ENCODE data around the gene COL9A1. TPM values are rescaled to one million over a fixed set of nuclear protein-coding genes. Genes with fewer than 3 reads are reported as not detected.
A peak's percentile ranks its signal among the peaks of the same experiment; 100 is the strongest.

Gene COL9A1
- total RNA-seq, 1 donor from 2014 or later = not detected

- no peak for DNase-seq
- H3K4me1 ChIP-seq = no peaks in the 10 kb centered on the region
- intact Hi-C loops (cut with DNase I) = no loop called here
- no peaks in the 10 kb centered on the region for H3K36me3 ChIP-seq
- H3K27ac ChIP-seq = no peak overlapping the region
- no peak for TF ChIP-seq CTCF (IDR thresholded peaks at IDR 0.05)
- no peaks in the 10 kb centered on the region for H3K27me3 ChIP-seq (ENCODE audit: low read depth)
- no peaks in the 10 kb centered on the region for H3K9me3 ChIP-seq
- no peak overlapping the region for H3K4me3 ChIP-seq
- ATAC-seq = no peak
These were observed 48.1 kb downstream of the COL9A1 start for GRCh38 chr6:70254784-70255183.

GRCh38 chr6:70253923-70254322 lies 49.0 kb downstream of the COL9A1 start:
- intact Hi-C loops (cut with DNase I) = no loop called here
- no peaks in the 10 kb centered on the region for H3K4me1 ChIP-seq

GRCh38 chr6:70252604-70253003 lies 50.3 kb downstream of the COL9A1 start:
- no peak for TF ChIP-seq CTCF (IDR thresholded peaks at IDR 0.05)
- no peaks in the 10 kb centered on the region for H3K36me3 ChIP-seq
- H3K4me3 ChIP-seq = no peak overlapping the region
- no peaks in the 10 kb centered on the region for H3K4me1 ChIP-seq
- H3K27me3 ChIP-seq (ENCODE audit: low read depth) = no peaks in the 10 kb centered on the region
- no peak overlapping the region for H3K27ac ChIP-seq
- intact Hi-C loops (cut with DNase I) = no loop called here
- DNase-seq = no peak
- no peaks in the 10 kb centered on the region for H3K9me3 ChIP-seq
- no peak for ATAC-seq

More at GRCh38 chr6:70253923-70254322, 49.0 kb downstream of the COL9A1 start:
- H3K36me3 ChIP-seq = no peaks in the 10 kb centered on the region
- no peak overlapping the region for H3K4me3 ChIP-seq
- no peaks in the 10 kb centered on the region for H3K9me3 ChIP-seq
- H3K27ac ChIP-seq = no peak overlapping the region
- DNase-seq (no peak), ATAC-seq (no peak)
- no peak for TF ChIP-seq CTCF (IDR thresholded peaks at IDR 0.05)
- H3K27me3 ChIP-seq (ENCODE audit: low read depth) = no peaks in the 10 kb centered on the region

GRCh38 chr6:70246118-70246517 lies 56.8 kb downstream of the COL9A1 start:
- Histone ChIP-seq H3K27me3 (ENCODE audit: low read depth) (no peaks in the 10 kb centered on the region), H3K4me1 (no peaks in the 10 kb centered on the region), H3K9me3 (no peaks in the 10 kb centered on the region), H3K36me3 (no peaks in the 10 kb centered on the region), H3K27ac (no peak overlapping the region), H3K4me3 (no peak overlapping the region)
- TF ChIP-seq CTCF (IDR thresholded peaks at IDR 0.05) = no peak
- intact Hi-C loops (cut with DNase I) = no loop called here
- ATAC-seq (no peak), DNase-seq (no peak)

GRCh38 chr6:70241991-70242420 lies 60.9 kb downstream of the COL9A1 start:
- ATAC-seq (peak in 1 of 2 donors; percentile 54), DNase-seq (no peak)
- Histone ChIP-seq H3K36me3 (no peaks in the 10 kb centered on the region), H3K9me3 (no peaks in the 10 kb centered on the region), H3K27me3 (ENCODE audit: low read depth) (no peaks in the 10 kb centered on the region), H3K27ac (no peak overlapping the region), H3K4me3 (no peak overlapping the region), H3K4me1 (no peaks in the 10 kb centered on the region)
- intact Hi-C loops (cut with DNase I) = no loop called here
- TF ChIP-seq CTCF (IDR thresholded peaks at IDR 0.05) = no peak

GRCh38 chr6:70241031-70241430 lies 61.9 kb downstream of the COL9A1 start:
- TF ChIP-seq CTCF (IDR thresholded peaks at IDR 0.05) = no peak
- Histone ChIP-seq H3K27ac (no peak overlapping the region), H3K36me3 (no peaks in the 10 kb centered on the region), H3K4me3 (no peak overlapping the region), H3K9me3 (no peaks in the 10 kb centered on the region), H3K4me1 (no peaks in the 10 kb centered on the region), H3K27me3 (ENCODE audit: low read depth) (no peaks in the 10 kb centered on the region)
- DNase-seq (no peak), ATAC-seq (no peak)
- intact Hi-C loops (cut with DNase I) = no loop called here

Data from lower lobe of right lung (tissue), 2 donors.